Stimulated activated CD8-positive, alpha-beta memory T cell treated with anti-CD3 and anti-CD28 coated beads, Interleukin-7, amount 100 ng/mL, for 24 hours (primary cell): ENCODE results near the gene FAM3A.
A peak's percentile ranks its signal among the peaks of the same experiment; 100 is the strongest.
"Not testable (repeated sequence)": the region's sequence is repeated elsewhere in the genome, so short reads cannot be mapped to it uniquely, and the experiment has no call there.

Experiments
- DNase-seq: peaks from one replicate; pipeline ENCODE4 v3.0.0-alpha.2; 2020; ENCODE audit warnings: low read depth

The FAM3A gene, protein sequence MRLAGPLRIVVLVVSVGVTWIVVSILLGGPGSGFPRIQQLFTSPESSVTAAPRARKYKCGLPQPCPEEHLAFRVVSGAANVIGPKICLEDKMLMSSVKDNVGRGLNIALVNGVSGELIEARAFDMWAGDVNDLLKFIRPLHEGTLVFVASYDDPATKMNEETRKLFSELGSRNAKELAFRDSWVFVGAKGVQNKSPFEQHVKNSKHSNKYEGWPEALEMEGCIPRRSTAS

DNA sequence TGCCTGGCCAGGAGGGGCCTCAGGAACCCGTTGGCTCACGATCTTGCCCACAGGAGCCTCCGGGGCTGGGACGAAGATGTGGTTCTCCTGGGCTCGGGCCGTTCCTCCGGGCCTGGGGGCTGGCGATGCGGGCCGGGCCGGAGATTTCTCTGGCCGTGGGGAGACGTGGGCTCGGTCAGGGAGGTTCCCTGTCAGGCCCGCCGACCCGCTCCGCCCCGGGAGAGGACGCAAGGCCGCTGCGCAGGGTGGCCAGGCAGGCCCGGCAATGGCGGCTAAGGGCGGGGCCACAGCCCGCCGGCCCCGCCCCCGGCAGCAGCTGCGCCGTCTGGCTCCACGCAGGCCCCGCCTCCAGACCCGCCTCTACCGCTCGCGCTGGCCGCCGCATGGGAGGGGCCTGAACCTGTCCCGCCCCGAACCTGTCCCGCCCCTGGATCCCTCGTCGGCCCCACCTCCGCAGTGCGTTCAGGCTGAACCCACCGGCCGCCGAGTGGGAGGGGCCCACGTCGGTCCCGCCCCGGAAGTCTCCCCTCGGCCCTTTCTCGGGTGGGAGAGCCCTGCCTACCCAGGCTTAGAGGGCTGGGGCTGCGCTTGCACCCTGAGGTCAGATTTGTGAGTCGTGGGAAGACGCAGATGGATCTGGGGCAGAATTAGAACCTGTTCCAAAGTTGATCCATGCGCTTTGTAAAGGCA, at the start of gene FAM3A:
TSS of gene FAM3A (minus strand) at position 267 of the 690 bp plus-strand sequence. CDS start 460 bp downstream, outside the sequence.
- peak; percentile 71 for DNase-seq

DNA sequence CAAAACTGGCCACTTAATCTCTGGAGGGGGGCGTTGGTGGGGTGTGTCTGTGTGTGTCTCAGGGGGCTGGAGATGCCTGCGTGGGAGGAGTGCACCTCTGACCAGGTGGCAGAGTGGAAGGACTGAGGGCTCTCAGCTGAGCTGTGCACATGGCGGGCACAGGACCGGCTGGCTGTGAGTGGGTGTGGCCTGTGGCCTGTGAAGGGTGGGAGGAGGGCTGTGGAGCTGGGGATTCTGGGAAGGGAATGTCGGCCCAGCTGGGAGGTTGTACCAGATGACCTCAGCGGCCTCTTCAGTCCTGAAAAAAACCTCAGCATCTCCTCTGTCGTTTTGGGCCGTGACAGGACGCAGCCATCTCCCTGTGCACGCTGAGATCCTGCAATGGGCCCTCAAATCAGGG, 46.3 kb upstream of the FAM3A start:
- not testable (repeated sequence) for DNase-seq

DNA sequence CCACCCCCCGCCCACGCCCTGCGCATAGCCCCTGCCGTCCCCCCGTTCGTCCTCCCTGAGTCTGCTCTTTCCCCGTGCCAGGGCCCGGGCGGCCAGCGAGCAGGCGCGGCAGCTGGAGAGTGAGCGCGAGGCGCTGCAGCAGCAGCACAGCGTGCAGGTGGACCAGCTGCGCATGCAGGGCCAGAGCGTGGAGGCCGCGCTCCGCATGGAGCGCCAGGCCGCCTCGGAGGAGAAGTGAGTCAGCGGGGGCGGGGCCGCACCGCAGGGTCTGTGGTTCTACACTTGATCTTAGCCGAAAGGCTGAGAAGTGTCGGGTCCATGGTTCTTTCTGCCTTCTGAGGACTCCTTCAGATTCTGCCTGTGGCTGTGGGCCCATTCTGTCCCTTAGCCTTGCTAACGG, 44.3 kb upstream of the FAM3A start:
- not testable (repeated sequence) for DNase-seq

DNA sequence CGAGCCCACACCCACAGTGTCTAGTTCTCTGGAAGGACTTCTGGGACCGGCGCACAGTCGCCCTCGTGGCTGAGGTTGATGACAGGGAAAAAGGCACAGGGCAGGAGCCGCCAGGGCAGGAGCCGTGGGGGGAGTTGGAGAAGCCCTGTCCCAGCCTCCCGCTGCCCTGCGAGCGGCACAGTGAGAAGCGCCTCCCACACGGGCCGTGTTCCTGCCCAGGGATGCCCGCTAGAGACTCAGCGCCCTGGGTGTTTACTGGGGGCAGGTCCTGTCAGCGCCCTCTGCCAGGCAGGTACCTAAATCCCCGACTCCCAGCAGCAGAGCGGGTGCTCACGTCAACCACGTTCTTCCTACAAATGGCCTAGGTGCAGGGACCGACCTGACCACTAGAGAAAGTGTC, 42.9 kb upstream of the FAM3A start:
- DNase-seq: not testable (repeated sequence)

DNA sequence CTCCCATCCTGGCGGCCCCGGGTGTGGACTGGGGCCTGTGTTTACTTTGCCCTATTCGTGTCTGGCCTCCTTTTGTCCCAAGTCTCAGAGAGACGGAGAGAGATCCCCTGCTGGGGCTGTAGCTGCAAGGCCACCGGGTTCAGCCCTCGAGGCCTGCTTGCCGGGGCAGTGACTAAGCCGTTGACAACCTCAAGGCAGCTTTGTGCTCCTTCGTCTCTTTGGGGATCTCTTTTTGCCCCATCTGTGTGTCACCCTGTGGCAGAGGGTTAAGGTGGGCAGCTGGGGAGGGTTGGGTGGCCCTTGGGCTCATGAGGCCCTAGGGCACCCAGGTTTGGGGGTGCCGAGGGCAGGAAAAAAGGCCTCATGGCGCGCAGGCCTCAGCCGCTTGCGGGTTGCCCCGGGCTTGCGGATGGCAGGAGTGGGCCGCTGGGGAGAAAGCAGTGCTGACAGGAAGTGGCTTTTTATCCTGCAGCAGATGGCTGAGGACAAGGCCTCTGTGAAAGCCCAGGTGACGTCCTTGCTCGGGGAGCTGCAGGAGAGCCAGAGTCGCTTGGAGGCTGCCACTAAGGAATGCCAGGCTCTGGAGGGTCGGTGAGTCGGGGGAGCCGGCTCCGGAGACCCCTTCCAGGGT, 42.1 kb upstream of the FAM3A start:
- not testable (repeated sequence) for DNase-seq

DNA sequence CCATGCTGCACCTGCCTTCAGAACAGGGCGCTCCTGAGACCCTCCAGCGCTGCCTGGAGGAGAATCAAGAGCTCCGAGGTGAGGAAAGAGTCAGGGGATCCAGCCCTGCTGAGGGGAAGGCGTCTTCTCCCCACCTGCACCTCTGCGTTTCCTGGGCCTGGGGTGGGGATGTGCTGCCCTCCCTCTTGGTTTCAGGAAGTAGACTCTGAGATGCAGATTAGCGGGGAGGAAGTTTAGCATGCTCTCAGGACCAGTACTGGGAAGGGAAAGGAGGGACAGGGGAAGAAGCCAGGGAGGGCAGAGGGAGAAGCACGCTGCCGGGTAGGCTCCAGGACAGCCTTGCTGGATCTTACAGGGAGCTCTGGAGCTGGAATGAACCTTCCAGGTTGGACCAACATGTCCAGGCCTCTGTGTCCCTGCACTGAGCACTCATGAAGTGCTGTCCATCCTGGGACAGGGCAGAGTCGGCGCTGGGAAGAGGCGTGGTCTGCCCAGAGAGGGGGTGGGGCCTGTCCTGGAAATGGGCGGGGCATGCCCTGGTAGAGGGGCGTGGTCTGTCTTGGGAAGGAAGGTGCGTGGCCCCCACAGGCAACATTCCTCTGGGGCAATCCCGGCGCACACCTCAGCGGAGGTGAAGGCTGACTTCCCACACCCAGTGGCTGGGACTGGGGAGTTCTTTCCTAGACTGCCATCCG, 36.2 kb upstream of the FAM3A start:
- DNase-seq: not testable (repeated sequence)

DNA sequence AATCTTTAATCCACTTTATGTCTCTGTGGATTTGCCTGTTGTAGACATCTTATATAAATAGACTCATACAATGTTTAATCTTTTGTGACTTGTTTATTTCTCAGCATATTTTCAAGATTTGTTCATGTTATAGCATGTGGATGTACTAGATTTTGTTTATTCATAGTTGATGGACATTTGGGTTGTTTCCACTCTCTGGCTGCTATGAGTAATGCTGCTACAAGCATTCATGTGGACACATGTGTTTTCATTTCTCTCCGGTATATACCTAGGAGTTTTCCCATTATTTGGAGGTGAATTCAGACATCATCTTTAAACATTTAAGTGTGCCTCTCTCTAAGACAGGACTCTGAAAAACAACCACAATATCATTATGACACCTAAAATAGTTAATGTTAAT, 33.7 kb upstream of the FAM3A start:
- no peak for DNase-seq

DNA sequence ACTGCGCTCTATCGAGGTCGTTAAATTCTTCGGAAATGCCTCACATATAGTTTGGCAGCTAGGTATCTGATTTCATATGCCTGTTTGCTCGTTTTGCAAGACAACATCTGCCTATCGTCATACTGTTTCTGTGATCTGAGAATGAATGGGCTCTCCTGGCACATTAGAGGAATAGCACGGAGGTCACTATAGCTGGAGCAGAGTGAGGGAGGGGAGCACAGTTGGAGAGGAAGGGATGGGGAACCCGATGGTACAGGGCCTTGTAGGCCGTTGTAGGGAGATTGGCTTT, 31.9 kb upstream of the FAM3A start:
- no peak for DNase-seq

DNA sequence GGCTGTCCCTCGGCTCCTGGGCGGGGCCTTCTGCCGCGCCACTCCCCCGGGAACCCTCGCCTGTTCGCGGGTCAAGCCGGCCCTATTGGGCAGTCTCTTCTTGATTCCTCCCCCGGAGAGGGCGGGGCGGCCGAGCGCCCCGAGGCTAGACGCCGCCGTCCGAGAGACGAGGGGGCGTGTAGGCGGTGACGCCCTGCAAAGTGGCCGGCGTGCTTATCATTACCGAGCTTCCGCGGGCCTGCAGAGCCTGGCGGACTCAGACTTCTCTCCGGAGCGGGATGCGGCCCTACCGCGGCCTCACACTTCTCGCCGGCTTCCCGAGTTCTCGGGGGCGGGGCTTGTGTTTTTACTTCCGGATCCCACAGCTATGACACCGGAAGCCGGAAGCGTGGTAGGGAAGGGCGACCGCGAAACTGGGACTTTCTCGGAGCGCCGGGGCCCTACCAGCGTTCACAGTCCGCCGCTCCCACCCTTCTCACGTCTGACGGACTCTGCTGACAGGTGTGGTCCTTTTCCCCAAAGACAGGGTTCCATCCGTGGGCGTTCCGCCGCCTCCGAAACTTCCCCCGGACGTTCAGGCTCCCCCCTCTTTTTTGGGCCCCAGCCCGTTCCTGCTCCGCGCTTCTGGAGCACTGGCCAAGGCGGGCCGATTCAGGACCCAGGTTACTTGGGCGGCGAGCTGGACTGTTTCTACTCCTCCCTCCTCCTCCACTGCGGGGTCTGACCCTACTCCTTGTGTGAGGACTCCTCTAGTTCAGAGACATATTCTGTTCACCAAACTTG, 31.4 kb upstream of the FAM3A start, which contains the start of gene IKBKG:
TSS of gene IKBKG (plus strand) at position 376 of the 783 bp plus-strand sequence. CDS start 4,383 bp downstream, outside the sequence.
- DNase-seq: peak; percentile 74

DNA sequence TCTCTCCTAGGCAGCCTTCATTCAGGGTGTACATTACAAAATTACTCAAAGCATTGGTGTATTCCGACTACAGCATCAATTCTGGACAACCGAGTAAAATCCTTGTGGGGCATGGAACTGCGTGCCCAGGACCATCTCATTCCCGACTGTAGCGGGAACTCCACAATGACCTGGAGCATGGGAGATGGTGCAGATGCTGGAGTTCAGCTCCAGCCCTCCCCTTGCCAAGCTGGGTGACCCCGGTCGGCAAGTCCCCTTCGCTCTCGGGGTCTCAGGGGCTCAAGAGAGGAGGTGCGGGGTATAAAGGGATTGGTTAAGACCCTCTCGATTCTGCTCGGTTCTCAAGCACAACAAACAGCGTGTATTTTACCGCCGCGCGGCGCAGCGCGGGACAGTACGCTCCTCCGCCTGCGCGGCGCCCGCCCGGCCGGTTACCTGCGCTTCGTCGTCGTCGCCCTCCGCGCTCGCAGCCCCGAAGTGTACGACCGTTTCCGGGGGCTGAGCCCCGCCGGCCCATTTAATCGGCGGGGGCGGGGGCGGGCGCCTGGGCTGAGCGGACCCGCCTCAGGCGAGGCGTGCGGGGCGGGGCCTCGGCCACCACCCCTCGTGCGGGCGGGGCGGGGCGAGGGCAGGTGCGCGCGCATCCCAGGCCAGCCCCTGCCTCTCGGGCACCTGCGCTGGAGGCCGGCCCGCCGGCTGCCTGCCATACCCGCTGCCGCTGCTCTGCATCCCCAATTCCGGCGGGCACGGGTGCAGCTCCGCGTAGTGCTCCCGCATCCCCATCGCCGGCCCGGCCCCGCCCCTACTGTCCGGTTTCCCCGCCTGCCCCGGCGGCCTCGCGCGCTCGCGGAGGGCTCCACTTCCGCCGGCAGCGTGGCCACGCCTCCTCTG, 30.6 kb upstream of the FAM3A start, which contains the start of gene G6PD:
TSS of gene G6PD (minus strand) at position 493 of the 891 bp plus-strand sequence. CDS start 691 bp downstream, outside the sequence.
- DNase-seq: peak; percentile 43

DNA sequence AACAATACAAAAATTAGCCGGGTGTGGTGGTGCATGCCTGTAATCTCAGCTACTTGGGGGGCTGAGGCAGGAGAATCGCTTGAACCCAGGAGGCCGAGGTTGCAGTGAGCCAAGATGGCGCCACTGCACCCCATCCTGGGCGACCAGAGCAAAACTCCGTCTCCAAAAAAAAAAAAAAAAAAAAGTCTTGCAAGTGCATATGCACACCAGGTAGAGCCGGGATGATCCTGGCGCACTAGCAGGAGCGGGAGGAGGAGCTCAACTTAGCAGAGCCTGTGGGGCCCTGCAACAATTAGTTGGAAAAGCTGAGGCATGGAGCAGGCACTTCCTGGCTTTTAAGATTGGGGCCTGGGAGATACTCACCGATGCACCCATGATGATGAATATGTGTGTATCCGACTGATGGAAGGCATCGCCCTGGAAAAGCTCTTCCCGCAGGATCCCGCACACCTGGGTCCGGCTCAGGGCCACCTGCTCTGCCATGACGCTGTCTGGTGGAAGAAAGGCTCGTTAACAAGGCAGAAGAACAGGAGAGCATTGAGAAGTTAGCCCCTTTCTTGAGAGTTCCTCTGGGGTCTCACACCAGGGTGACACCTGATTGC, 29.7 kb upstream of the FAM3A start:
- no peak for DNase-seq

DNA sequence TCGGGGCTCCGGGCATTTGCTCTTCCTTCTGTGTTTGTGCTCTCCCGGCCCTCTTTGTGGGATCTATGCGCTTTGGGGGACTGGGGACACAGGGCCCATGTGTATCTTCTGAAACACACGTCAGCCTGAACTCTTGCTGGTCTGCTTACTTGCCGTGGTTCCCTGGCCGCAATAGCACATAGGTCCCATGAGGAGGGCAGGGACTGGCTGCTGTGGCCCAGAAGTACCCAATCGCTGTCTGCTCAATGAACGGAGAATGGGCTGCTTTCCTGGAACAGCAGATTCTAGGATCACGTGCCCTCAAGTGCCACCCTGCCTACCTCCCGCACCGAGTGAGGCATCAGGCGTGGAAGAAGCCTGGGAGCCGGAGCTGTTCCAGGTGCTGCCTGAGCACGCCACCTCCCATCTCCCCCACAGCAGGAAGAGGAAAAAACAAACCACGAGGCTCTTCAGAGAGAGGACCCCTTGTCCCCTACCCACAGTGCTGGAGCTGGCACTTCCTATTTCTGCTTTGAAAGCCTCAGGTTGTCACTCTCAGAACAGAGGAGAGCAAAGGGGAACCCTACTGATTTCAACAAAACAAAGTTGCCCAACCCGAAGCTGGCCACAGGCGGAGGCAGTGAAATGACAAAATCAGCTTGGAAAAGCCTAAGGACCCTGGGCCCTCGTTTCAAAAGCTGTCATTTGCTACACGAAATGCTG, 26.8 kb upstream of the FAM3A start:
- DNase-seq: no peak

DNA sequence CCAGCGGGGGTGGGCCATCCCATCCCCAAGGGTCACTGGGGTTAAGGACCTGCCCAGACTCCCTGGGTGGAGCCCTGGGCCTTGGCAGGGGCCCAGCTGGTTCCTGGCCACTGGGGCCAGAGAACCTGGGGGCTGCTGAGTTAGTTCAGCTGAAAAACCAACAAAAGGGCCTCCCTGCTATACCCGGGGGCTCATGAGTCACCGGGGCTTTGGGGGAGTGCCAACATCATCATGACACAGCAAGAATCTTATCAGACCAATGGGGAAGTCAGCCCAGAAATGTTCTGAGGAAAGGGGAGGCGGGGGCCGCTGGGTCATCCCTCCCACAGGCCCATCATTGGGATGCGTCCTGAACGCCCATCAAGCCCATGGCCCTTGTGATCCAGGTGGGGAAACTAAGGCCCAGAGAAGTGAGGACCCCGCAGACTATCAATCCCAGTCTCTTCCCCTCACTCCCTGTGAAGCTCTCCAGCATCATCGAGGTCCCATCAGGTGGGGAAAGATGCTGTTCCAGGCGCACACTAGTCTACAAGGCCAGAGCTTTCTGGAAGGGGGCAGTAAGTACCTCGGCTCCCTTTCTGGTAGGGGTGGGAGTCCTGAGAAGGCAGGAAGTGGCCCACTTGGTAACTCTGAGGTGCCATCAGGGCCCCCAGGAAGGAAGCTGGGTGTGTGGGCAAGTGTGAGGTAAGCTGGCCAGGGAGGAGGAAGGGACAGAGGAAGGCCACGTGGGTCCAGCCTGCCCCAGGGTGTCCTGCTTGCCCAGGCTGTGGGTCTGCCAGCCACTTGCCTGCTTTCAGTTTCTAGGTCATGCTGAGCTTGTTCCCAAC, 26.1 kb upstream of the FAM3A start:
- DNase-seq: peak; percentile 21

DNA sequence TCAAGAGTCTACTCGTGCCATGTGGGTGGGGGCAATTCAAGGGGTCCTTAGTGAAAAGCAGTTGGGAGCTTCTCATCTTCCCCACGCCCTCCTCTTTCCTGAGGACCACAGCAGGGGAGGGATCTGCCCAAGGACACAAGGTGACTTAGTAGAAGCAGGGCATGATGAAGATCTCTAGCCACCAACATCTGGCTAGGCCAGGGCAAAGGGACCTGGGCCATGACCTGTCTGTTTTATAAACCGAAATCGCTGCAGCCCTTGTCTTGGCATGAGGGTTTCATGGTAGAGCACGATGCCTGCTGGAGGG, 25.5 kb upstream of the FAM3A start:
- no peak for DNase-seq

DNA sequence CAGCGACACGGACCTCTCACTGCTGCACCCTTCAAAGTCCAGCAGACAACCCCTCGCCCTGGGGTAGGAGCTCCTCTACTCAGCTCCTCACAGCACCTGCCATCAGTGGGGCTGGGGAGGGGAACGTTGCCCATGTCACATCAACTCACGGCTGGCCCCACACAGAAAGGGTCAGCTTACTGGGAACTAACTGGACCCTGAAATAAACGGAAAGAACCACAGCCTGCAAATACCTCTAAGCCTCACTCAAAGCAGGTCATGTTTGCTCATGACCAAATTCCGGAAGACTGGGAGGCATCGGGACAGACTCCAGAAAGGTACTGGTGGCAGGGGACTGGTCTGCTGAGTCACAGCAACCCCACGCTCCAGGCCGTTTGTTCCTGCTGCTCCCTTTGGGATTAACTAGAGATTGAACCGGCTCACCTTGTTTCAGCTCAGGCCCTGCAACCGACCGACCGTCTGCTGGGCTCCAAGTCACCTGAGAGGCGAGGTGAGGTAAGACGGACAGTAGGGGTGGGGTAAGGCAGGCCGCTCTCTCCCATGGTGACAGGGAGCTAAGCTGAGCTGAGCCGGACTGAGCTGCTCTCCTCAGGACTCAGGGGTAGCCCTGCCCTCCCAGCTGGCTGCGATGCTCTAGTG, 25.0 kb upstream of the FAM3A start:
- DNase-seq: no peak

DNA sequence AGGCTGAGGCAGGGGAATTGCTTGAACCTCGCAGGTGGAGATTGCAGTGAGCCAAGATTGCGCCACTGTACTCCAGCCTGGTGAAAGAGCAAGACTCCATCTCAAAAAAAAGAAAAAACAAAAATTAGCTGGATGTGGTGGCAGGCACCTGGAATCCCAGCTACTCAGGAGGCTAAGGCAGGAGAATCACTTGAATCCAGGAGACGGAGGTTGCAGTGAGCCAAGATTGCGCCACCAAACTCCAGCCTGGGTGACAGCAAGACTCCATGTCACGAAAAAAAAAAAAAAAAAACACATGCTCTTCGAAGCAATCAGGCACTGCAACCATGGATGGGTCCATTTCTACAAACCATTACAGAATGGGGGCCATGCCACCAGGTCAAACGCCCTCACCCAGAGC, 24.3 kb upstream of the FAM3A start:
- DNase-seq: not testable (repeated sequence)

DNA sequence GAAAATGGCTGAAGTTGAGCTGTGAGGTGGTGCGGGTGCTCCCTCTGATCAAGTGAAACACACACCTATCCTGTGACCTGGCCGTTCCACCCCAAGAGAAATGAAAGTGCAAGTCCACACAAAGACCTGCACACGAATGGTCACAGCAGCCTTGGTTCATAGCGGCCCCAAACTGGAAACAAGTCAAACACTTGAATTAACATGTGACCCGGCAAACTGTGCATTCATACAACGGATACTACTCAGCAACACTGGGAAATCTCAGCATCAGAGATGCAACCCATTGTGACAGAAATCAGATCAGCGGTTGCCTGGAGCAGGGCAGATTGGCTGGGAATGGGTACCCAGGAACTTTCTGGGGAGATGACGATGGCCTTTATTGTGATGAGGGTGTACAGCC, 23.0 kb upstream of the FAM3A start:
- DNase-seq: no peak

DNA sequence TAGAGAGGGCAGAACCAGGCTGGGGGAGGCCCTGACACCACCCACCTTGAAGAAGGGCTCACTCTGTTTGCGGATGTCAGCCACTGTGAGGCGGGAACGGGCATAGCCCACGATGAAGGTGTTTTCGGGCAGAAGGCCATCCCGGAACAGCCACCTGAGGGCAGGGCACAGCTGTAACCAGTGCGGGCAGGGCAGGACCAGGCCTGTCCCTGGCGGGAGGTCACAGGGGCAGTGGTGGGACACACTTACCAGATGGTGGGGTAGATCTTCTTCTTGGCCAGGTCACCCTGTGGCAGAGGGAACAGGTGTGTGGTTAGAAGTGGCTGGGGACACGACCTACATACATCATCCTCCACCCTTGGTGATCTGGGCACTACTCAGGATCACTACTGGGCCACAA, 19.9 kb upstream of the FAM3A start:
- DNase-seq: no peak
